B cell (primary cell): Measurements from ENCODE around the gene GRIP1.

ENCODE experiments used
- CTCF ChIP-seq: fragments of 200-600 bp; IDR thresholded peaks from one replicate; pipeline ENCODE4 v1.8.0; 2022; ENCODE audit warnings: antibody characterized with exemption, mild to moderate bottlenecking
- EZH2 ChIP-seq: IDR thresholded peaks from 2 replicates; pipeline ENCODE4 v1.6.1; 2012; ENCODE audit warnings: borderline replicate concordance, low read depth, mild to moderate bottlenecking, moderate library complexity, low read length; ENCODE audit not compliant: insufficient read depth, poor library complexity, severe bottlenecking

GRCh38 chr12:66679461-66680084, 697 bp upstream of the GRIP1 start:
- TF ChIP-seq CTCF = no peak
- TF ChIP-seq EZH2 = no peak
